ENCODE data around the gene UHRF1.

UHRF1 gene

DNA sequence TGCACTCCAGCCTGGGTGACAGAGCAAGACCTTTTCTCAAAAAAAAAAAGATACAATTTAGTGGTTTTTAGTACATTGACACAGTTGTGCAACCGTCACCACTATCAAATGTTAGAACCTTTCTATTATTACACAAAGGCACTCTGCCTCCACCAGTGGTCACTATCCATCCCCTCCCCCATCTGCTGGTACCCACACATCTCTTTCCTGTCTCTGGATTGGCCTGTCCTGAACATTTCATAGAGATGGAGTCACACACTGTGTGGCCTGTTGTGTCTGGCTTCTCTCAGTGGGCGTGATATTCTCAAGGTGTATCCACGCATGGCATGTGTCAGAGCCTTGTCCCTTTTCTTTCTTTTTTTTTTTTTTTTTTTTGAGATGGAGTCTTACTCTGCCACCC lies 70.8 kb downstream of the UHRF1 start:
- Histone ChIP-seq H3K9me3 (ENCODE audit: control insufficient read depth, insufficient read depth, low read length) (no peaks in the 10 kb centered on the region), H3K4me1 (ENCODE audit: control insufficient read depth, low read length) (peaks cover 64% of the 10 kb centered on the region), H3K27ac (ENCODE audit: low read depth, low read length) (no peak overlapping the region), H3K4me3 (ENCODE audit: low read length) (no peak overlapping the region), H3K4me2 (ENCODE audit: low read length) (no peak overlapping the region), H3K27me3 (ENCODE audit: control insufficient read depth, low read length) (no peaks in the 10 kb centered on the region), H4K20me1 (ENCODE audit: control insufficient read depth, insufficient read depth, low read depth, low read length) (peaks cover 30% of the 10 kb centered on the region), H3K79me2 (ENCODE audit: control insufficient read depth, low read length) (peaks cover 76% of the 10 kb centered on the region), H3K36me3 (ENCODE audit: control insufficient read depth, low read length) (peaks cover 17% of the 10 kb centered on the region), H3F3A (ENCODE audit: control insufficient read depth, insufficient read depth) (peaks cover 2% of the 10 kb centered on the region; the same call in 1 of the 2 replicates), H3K9me2 (replicated peaks; ENCODE audit: control insufficient read depth, low read length) (no peaks in the 10 kb centered on the region)
- TF ChIP-seq EZH2phosphoT487 (IDR thresholded peaks at IDR 0.05; ENCODE audit: borderline replicate concordance, low read length): no peak
- TF ChIP-seq, protein P1, sequence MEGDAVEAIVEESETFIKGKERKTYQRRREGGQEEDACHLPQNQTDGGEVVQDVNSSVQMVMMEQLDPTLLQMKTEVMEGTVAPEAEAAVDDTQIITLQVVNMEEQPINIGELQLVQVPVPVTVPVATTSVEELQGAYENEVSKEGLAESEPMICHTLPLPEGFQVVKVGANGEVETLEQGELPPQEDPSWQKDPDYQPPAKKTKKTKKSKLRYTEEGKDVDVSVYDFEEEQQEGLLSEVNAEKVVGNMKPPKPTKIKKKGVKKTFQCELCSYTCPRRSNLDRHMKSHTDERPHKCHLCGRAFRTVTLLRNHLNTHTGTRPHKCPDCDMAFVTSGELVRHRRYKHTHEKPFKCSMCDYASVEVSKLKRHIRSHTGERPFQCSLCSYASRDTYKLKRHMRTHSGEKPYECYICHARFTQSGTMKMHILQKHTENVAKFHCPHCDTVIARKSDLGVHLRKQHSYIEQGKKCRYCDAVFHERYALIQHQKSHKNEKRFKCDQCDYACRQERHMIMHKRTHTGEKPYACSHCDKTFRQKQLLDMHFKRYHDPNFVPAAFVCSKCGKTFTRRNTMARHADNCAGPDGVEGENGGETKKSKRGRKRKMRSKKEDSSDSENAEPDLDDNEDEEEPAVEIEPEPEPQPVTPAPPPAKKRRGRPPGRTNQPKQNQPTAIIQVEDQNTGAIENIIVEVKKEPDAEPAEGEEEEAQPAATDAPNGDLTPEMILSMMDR (IDR thresholded peaks at IDR 0.05; ENCODE audit: low read depth, low read length, poor library complexity, severe bottlenecking): no peak

DNA sequence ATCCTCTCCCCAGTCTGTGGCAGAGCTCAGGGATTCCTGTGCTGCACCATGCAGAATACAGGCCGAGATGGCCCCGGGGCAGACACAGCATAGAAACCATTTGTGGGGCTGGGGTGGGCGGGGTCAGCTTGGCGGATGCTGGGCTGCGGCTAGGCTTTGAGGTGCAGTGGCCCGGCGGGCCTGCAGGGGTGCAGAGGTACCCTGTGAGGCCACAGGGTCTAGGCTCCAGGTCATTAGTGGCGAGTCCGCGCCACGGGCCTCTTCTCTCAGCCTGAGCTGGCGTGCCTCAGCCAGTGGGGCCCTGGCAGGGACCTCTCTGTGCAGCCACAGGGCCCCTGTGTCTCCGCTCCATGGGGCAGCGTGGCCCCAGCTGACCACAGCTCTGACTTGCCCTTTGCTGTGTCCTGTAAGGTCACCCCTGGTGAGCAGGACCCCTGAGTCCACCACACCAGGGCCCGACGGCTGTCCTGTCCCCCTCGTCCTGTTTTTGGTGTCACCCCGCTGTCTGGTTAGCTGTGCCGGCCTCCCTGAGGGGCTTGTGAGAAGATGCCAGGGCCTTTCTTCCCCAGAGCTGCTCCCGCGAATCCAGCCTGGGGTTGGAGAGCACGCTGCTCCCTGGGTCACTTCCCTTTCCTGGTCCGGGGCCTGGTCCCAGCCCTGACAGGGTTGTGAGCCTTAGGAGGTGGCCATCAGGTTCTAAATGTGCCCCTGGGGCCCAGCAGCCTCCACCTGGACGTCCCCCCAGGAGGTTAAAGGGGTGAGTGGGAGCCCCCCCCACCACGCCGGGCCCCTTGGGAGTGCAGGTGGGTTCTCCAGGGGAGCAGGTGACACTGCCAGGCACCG lies 71.8 kb downstream of the UHRF1 start:
- no peaks in the 10 kb centered on the region for H3K9me2 ChIP-seq (replicated peaks; ENCODE audit: control insufficient read depth, low read length)
- H4K20me1 ChIP-seq (ENCODE audit: control insufficient read depth, insufficient read depth, low read depth, low read length): peaks cover 27% of the 10 kb centered on the region; the same call in 1 of the 2 replicates
- 0 out of 2 replicates have a peak overlapping the region, but pooled peaks have one; percentile 15 for H3K4me3 ChIP-seq (ENCODE audit: low read length)
- no peaks in the 10 kb centered on the region for H3K27me3 ChIP-seq (ENCODE audit: control insufficient read depth, low read length)
- H3F3A ChIP-seq (ENCODE audit: control insufficient read depth, insufficient read depth): peaks cover 2% of the 10 kb centered on the region; the same call in 1 of the 2 replicates
- H3K79me2 ChIP-seq (ENCODE audit: control insufficient read depth, low read length): peaks cover 77% of the 10 kb centered on the region
- peak overlapping the region; percentile 49 for H3K4me2 ChIP-seq (ENCODE audit: low read length)
- H3K9me3 ChIP-seq (ENCODE audit: control insufficient read depth, insufficient read depth, low read length): no peaks in the 10 kb centered on the region
- no peak overlapping the region for H3K27ac ChIP-seq (ENCODE audit: low read depth, low read length)
- peaks cover 17% of the 10 kb centered on the region for H3K36me3 ChIP-seq (ENCODE audit: control insufficient read depth, low read length)
- peaks cover 64% of the 10 kb centered on the region for H3K4me1 ChIP-seq (ENCODE audit: control insufficient read depth, low read length)
- TF ChIP-seq, protein P1 (IDR thresholded peaks at IDR 0.05; ENCODE audit: low read depth, low read length, poor library complexity, severe bottlenecking): no peak
- TF ChIP-seq EZH2phosphoT487 (IDR thresholded peaks at IDR 0.05; ENCODE audit: borderline replicate concordance, low read length): no peak

DNA sequence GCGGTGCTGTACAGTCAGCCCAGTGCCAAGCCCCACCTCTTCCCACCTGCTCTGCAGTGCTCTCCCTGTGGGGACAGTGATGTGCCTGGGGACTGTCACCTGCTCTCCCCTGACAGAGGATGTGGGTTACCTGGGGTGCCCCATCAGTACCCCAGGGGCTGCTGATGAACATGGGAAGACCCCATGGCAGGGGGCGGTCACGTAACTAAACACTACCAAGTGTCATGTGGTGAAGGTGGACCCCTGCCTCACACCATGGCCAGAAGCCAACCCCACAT lies 72.3 kb downstream of the UHRF1 start:
- Histone ChIP-seq H3K9me2 (replicated peaks; ENCODE audit: control insufficient read depth, low read length) (no peaks in the 10 kb centered on the region), H3K27ac (ENCODE audit: low read depth, low read length) (no peak overlapping the region), H3K9me3 (ENCODE audit: control insufficient read depth, insufficient read depth, low read length) (no peaks in the 10 kb centered on the region), H3K27me3 (ENCODE audit: control insufficient read depth, low read length) (no peaks in the 10 kb centered on the region), H4K20me1 (ENCODE audit: control insufficient read depth, insufficient read depth, low read depth, low read length) (peaks cover 26% of the 10 kb centered on the region; the same call in 1 of the 2 replicates), H3K4me1 (ENCODE audit: control insufficient read depth, low read length) (peaks cover 59% of the 10 kb centered on the region), H3K79me2 (ENCODE audit: control insufficient read depth, low read length) (peaks cover 78% of the 10 kb centered on the region), H3K4me3 (ENCODE audit: low read length) (no peak overlapping the region), H3K36me3 (ENCODE audit: control insufficient read depth, low read length) (peaks cover 14% of the 10 kb centered on the region), H3F3A (ENCODE audit: control insufficient read depth, insufficient read depth) (peaks cover 2% of the 10 kb centered on the region; the same call in 1 of the 2 replicates), H3K4me2 (ENCODE audit: low read length) (peak overlapping the region; percentile 49)
- TF ChIP-seq EZH2phosphoT487 (IDR thresholded peaks at IDR 0.05; ENCODE audit: borderline replicate concordance, low read length): no peak
- TF ChIP-seq, protein P1 (IDR thresholded peaks at IDR 0.05; ENCODE audit: low read depth, low read length, poor library complexity, severe bottlenecking): no peak
